GM19452 (cell line): ENCODE results near the gene ENTR1.

Source experiments
- ATAC-seq: cut with Tn5 transposase; IDR thresholded peaks from one replicate; pipeline ENCODE4 v1.9.1; 2021; ENCODE audit not compliant: unreplicated experiment

ENTR1 gene, protein sequence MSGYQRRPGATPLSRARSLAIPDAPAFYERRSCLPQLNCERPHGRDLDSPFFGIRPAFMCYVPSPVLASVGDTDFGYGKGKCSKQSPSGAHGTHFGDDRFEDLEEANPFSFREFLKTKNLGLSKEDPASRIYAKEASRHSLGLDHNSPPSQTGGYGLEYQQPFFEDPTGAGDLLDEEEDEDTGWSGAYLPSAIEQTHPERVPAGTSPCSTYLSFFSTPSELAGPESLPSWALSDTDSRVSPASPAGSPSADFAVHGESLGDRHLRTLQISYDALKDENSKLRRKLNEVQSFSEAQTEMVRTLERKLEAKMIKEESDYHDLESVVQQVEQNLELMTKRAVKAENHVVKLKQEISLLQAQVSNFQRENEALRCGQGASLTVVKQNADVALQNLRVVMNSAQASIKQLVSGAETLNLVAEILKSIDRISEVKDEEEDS

GRCh38 chr9:136410500-136411287 is at the start of gene ENTR1, which contains the start of gene PMPCA:
TSS of gene ENTR1 (minus strand) at chr9:136410614. CDS start at chr9:136410397, 217 bp downstream.
TSS of gene PMPCA (plus strand) at chr9:136410658. CDS start at chr9:136410669, 11 bp downstream.
- peak; percentile 82 for ATAC-seq

GRCh38 chr9:136459425-136459824 is 49.0 kb upstream of the ENTR1 start:
- ATAC-seq, result no peak

DNA sequence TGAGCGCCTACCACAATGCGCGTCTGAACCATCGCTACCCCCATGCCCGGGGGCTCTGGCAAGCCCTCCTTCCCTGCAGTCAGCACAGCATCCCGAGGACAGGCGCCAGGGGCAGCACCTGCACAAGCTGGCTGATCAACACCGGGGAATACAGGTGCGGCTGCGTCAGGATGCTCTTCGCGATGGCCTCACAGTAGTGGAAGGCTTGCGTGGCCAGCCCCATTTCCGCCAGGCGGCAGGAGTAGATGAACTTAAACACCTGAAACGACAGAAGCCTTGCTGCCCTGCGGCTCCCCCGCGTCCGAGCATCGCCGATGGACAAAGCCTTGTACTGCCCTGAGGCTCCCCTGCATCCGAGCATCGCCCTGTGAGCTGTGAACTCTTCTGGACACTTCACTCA is 46.9 kb upstream of the ENTR1 start:
- no peak for ATAC-seq

GRCh38 chr9:136456258-136456657 is 45.8 kb upstream of the ENTR1 start:
- ATAC-seq, result no peak

DNA sequence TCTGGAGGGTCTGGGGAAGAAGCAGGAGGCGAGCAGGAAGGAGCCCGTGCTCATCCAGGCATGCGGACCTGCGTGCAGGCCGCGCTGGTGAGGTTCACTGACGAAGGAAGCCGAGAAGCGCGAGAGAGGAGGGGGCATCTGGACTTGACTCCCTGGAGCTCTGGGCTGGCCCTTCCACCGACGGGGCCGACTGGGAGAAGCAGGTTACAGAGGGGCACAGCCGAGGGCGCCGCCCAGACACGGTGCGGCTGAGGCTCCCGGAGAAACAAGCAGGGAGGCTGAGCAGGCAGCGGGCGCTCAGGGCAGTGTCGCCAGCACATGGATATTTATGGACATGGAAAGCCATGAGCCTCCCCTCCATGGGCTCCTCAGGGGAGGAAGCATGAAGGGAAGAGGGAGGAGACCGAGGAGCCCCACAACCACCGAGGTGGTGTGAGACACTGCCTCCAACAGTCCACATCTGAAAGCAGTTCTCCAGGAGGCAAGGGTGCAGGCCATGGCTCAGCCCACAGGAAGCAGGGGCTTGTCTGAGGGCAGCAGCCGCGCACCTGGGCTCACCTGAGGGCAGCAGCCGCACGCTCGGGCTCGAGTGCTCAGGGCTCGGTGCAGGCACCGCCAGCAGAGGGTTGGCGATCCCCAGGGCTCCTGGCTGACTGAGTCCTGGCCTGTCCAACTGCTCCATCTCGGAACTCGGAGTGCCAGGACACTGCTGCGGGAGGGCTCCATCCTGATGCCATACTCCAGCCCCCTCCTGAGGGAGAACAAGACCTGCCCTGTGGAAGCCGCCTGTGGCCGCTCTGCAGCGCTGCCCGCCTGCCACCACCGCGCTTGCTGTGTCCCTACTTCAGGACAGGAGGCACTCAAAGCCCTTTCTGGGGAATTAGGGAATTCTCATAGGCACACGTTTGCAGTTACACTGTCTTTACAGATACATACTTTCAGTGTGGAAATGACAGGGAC is 44.9 kb upstream of the ENTR1 start:
- ATAC-seq, result no peak

DNA sequence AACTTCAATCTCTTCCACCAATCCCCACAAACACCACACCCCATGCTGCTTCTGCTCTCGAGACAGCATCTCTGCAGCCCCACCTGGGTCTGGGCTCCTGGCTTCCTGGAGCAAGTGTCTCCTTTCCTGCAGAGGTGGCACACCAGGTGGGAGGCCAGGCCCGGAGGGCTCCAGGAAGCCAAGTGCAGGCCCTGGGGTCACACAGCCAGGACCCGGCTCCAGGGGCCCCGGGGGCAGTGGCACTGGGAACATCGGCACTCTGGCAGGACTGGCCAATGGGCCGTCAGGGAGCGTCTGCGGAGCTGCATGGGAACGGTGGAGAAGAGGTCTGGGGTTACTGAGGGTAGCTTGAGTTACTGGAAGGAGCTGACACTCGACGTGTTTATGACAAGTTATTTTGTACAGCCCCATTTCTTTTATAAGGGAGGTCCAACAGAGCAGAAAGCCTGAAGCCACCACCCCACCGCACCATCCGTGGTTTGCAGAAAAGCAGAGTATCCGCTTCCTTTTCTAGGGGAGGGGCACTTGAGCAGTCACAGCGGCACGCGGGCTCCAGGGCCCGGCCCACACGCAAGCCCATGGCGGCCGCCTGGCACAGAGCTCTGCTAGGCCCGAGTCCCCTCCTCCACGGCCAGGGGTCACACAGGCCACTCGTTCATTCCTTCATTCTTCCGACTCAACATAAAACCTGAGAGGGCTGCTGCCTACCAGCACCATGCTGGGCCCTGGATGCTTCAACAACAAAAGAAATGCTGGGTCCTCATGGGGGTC is 43.8 kb upstream of the ENTR1 start:
- ATAC-seq, result no peak

DNA sequence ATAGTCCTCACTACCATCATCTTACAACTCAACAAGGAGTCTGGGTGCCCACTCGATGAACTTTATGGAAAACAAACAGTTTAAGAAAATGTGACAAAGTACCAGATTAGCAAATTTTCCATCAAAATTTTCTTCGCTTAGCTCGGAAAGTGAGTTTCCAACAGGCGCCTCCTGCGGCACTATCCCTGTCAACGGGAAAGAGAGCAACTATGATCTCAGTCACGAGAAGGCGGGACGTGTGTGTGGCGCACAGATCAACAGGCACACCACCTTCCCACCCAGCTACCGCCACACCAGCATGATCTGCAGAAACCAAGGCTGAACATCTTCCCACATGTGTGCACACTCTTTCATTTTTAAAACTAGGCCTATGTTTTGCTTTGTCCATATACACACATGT is 42.9 kb upstream of the ENTR1 start:
- no peak for ATAC-seq

DNA sequence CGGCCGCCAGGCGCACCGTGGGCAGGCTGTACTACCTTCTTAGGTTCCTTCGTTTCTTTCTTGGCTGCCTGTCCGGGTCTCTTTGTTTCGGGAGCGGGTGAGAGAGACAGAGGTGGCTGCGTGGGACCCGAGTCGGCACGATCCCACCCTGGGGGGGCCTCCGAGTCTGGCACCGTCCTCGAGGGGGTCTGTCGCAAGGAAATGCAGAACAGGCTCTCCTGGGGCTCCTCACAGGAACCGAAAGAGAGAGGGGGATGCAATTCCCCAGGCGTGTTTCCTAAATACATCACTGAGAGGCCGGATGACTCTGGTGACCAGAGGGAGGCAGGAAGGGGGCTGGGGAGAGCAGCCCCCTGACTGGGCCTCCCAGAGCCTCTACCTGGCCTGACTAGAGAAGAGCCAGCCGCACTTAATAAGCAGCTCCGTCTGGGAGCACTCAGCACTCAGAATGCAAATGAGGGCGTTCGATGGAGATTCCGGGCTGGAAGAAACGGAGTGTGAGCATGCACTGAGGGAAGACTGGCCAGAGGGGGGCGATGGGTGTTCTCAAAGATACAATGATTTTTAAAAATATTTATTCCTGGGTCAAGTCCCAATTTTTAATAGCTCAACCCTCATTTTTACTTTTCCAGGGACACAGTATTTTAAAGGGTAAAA is 40.9 kb upstream of the ENTR1 start:
- no peak for ATAC-seq

DNA sequence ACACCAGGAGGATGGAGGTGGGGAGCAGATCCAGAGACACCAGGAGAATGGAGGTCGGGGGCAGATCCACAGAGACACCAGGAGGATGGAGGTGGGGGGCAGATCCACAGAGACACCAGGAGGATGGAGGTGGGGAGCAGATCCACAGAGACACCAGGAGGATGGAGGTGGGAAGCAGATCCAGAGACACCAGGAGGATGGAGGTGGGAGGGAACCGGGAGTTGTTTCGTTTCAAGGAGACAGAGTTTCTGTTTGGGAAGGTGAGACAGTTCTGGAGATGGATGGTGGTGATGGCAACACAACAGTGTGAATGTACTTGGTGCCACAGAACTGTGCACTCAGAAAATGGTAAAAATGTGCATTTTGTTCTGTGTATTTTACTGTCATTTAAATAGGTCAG is 38.2 kb upstream of the ENTR1 start:
- no peak for ATAC-seq

DNA sequence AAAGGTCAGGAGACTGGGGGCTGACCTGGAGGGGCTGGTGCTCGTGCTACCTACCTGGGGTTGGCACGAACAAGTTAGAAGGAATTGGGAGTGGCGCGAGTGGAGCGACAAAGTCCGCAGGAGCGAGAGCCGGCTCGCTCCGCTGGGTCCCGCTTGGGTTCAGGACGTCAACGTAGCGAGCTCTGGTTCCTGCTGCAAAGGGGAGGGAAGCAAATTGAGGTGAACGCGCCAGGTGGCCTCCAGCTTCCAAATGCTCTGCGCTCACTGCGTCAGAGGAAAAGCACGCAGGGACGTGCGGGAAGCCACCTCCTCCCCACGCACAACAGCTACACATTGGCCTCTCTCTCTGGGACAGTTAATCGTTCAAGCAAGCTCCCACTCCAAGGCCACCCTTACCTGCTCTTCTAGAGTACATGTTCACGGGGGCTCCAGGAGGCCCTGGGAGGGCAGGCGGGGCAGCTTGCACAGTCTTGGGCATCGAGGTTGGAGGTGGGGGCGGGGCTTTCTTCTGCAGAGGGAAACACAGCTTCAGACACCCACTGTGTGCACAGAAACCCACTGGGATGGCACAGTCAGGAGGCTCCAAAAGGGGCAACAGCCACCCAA is 36.9 kb upstream of the ENTR1 start:
- ATAC-seq, result no peak

GRCh38 chr9:136445799-136446198 is 35.4 kb upstream of the ENTR1 start:
- ATAC-seq, result no peak

DNA sequence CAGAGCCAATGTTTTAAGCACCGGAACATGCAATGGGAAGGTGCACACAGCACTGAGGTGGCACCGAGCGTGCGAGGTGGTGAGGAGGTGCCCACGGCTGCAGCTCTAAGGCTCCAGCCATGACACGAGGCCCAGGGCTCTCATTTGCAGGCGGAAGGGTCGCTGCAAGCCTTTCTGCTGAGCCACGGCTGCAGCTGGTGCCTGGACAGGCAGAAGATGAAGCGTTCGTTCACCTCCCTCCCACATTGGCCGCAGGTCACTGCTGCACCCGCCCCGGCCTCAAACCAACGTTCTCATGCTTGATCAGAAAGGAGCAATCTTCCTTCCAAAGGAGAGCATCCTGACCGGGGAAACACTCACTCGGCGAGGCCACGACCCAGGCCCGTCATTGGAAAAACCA is 33.7 kb upstream of the ENTR1 start:
- ATAC-seq, result no peak

GRCh38 chr9:136443687-136444086 is 33.3 kb upstream of the ENTR1 start:
- ATAC-seq, result no peak

DNA sequence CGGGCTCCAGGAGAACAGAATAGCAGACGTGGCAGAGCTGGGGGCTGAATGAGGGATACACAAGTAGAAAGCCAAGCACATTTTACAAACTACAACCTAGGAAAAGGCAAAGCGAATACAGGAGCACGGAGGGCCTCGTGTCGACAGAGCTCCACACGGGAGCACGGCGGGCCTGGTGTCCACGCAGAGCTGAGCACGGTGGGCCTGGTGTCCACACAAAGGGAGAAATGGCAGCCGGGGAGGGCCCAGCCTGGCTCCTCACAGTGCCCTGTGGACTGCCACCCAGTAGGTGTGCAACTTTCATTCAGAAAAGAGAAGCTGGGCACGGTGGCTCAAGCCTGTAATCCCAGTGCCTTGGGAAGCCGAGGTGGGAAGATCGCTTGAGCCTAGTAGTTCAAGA is 32.7 kb upstream of the ENTR1 start:
- no peak for ATAC-seq

DNA sequence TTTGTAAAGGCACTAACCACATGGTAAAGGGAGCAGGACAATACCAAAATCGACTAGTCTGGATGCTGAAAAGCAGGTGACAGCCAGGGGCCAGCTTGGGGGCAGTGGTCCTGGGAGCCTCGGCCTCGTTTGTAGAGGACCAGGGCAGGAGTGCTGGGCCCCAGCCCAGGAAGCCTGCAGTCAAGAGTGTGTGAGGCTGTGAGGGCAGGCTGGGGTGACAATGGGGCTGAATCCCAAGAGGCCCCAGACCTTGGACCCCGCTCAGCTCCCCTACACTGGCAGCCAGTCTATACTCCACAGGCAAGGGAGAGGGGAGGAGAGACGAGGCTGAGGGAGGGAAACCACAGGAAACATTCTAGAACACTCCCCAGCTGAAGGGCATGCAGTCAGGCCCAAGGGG is 31.9 kb upstream of the ENTR1 start:
- no peak for ATAC-seq

DNA sequence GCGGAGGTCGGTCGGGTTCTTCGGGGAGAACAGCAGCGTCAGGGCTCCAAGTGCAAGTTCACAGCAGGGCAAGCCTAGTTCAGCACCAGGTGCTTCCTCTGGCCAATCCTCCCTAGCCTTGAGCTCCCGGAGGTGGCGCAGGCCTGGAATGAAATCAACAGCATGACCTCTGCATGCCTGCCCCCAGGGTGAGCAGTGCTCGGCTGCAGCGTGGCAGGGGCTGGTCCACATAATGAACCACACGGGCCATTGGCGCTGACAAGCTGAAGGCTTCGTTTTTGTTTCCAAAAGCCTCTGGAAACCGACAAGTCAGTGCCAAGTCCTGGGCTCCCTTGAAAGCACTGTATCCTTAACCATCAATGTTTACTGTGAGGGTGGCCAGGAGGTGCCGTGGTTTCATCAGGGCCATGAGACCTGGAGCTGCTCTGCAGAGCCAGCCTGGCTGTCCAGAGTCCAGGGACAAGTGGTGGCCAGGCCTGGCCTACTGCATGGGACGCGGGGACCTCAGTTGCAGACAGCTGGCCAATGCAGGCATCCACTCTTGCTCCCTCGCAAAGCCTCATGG is 31.3 kb upstream of the ENTR1 start:
- no peak for ATAC-seq

DNA sequence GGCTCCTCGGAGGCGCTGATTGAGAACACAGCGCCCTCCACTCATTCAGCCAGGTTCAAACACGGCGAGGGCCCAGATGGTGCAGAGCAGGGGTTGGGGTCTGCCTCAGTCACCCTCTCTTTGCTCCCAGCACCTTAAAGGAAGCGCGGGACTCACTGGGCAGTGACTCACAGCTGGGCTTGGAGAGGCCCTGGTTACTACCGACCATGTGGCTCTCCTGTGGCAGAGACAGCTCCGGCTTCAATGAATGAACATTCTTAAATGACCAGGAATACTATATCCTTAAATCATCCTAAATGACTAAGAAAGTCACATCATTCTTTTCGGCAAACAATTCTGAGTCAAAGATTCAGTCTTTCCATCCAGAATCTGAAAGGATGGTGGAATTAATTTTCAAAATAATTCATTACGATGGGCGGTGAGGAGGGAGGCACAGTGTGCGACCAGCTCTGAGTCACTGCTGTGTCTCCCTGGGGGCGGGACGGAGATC is 30.8 kb upstream of the ENTR1 start:
- no peak for ATAC-seq

GRCh38 chr9:136439481-136440408 is 29.3 kb upstream of the ENTR1 start, which contains the start of gene INPP5E:
TSS of gene INPP5E (minus strand) at chr9:136439845. CDS start at chr9:136439419, 426 bp downstream.
- peak; percentile 63 for ATAC-seq
